Panc1 (cell line): Measurements from ENCODE around the gene MMP28.

Experiments
- CTCF ChIP-seq: fragments of 450-650 bp; IDR thresholded peaks from 2 replicates; pipeline ENCODE4 v1.5.1; 2017; ENCODE audit warnings: mild to moderate bottlenecking
- POLR2AphosphoS5 ChIP-seq: IDR thresholded peaks from 2 replicates; pipeline ENCODE4 v1.6.1; 2012; ENCODE audit warnings: mild to moderate bottlenecking, low read depth, low read length, moderate library complexity
- SIN3A ChIP-seq: IDR thresholded peaks from 2 replicates; pipeline ENCODE4 v1.6.1; 2012; ENCODE audit warnings: low read depth, mild to moderate bottlenecking, low read length, moderate library complexity, borderline replicate concordance; ENCODE audit not compliant: insufficient read depth
- TCF7L2 ChIP-seq: IDR thresholded peaks from 2 replicates; pipeline ENCODE4 v1.6.1; 2011; ENCODE audit warnings: mild to moderate bottlenecking, low read depth, low read length, inconsistent platforms

GRCh38 chr17:35731239-35731916 is 64.1 kb downstream of the MMP28 start, which contains the start of gene RASL10B:
- TF ChIP-seq CTCF: no peak
- TF ChIP-seq POLR2AphosphoS5: no peak; the same call in 1 of the 2 replicates
- no peak for TF ChIP-seq SIN3A
- TF ChIP-seq TCF7L2: no peak
